GM12874 (cell line): Measurements from ENCODE around the gene ACY1.

Source experiments
- CTCF ChIP-seq: IDR thresholded peaks from 2 replicates; pipeline ENCODE4 v1.5.1; 2011; ENCODE audit warnings: low read depth, mild to moderate bottlenecking, control low read depth, low read length, moderate library complexity; ENCODE audit not compliant: insufficient read depth

ACY1 gene

GRCh38 chr3:52024765-52025452 lies 41.6 kb downstream of the ACY1 start:
- no peak for TF ChIP-seq CTCF

- TF ChIP-seq CTCF: no peak
Measured at GRCh38 chr3:52025453-52025852, 42.1 kb downstream of the ACY1 start.

GRCh38 chr3:52026041-52026440 lies 42.7 kb downstream of the ACY1 start:
- no peak for TF ChIP-seq CTCF

- TF ChIP-seq CTCF: no peak
Measured at GRCh38 chr3:52028572-52028971, 45.2 kb downstream of the ACY1 start.

- no peak for TF ChIP-seq CTCF
Measured at GRCh38 chr3:52029053-52029452, 45.7 kb downstream of the ACY1 start.

- no peak for TF ChIP-seq CTCF
Measured at GRCh38 chr3:52029535-52029934, 46.2 kb downstream of the ACY1 start.

GRCh38 chr3:52030714-52031310 lies 47.5 kb downstream of the ACY1 start:
- no peak for TF ChIP-seq CTCF

GRCh38 chr3:52031896-52032295 lies 48.6 kb downstream of the ACY1 start:
- TF ChIP-seq CTCF: no peak
